ENCODE results near the gene RDH11. TPM values are rescaled to one million over a fixed set of nuclear protein-coding genes. Genes with fewer than 3 reads are reported as not detected.
A peak's percentile ranks its signal among the peaks of the same experiment; 100 is the strongest.

Gene RDH11
- polyA plus RNA-seq, 1 donor (not counting 4 experiments of a cell fraction or from before 2014, with no cell fraction given): 202 TPM

- DNase-seq (ENCODE audit: low read depth, low spot score) (no peak), FAIRE-seq (no peak)
- Histone ChIP-seq H2AFZ (ENCODE audit: control insufficient read depth, low read length) (no peak overlapping the region), H3K9ac (ENCODE audit: control insufficient read depth, extremely low read depth, insufficient read depth, low read length) (no peak overlapping the region), H3K9me3 (ENCODE audit: control insufficient read depth, low read depth, low read length) (no peaks in the 10 kb centered on the region), H3K27ac (ENCODE audit: control insufficient read depth, insufficient read depth, low read length) (no peak overlapping the region), H3K36me3 (ENCODE audit: control insufficient read depth in 2 of 2, extremely low read depth in 1 of 2, insufficient read depth in 2 of 2, low read length in 2 of 2) (peaks cover 15 to 41% of the 10 kb centered on the region in 2 experiments), H4K20me1 (ENCODE audit: control insufficient read depth, extremely low read depth, insufficient read depth, low read length) (no peaks in the 10 kb centered on the region), H3K79me2 (ENCODE audit: control insufficient read depth, insufficient read depth, low read length) (no peaks in the 10 kb centered on the region), H3K4me2 (ENCODE audit: control insufficient read depth, extremely low read depth, insufficient read depth, low read depth, low read length) (no peak overlapping the region), H3K27me3 (ENCODE audit: control insufficient read depth, extremely low read depth, insufficient read depth, low read length) (no peaks in the 10 kb centered on the region), H3K4me3 (ENCODE audit: control insufficient read depth in 2 of 3, extremely low read depth in 1 of 3, insufficient read depth in 2 of 3, low read depth in 1 of 3, low read length in 3 of 3) (no peak overlapping the region), H3K9me1 (ENCODE audit: control insufficient read depth, extremely low read depth, insufficient read depth, low read length) (no peaks in the 10 kb centered on the region), H3K4me1 (ENCODE audit: control insufficient read depth, extremely low read depth, insufficient read depth, low read length) (peaks cover 15% of the 10 kb centered on the region)
- dilution Hi-C loops (cut with MboI; ENCODE audit: extremely low pct_ligation_motif_present, low sequenced_read_pairs): no loop called here
- no peak for TF ChIP-seq EZH2 (IDR thresholded peaks at IDR 0.05; ENCODE audit: low read length)
- TF ChIP-seq, protein P1, sequence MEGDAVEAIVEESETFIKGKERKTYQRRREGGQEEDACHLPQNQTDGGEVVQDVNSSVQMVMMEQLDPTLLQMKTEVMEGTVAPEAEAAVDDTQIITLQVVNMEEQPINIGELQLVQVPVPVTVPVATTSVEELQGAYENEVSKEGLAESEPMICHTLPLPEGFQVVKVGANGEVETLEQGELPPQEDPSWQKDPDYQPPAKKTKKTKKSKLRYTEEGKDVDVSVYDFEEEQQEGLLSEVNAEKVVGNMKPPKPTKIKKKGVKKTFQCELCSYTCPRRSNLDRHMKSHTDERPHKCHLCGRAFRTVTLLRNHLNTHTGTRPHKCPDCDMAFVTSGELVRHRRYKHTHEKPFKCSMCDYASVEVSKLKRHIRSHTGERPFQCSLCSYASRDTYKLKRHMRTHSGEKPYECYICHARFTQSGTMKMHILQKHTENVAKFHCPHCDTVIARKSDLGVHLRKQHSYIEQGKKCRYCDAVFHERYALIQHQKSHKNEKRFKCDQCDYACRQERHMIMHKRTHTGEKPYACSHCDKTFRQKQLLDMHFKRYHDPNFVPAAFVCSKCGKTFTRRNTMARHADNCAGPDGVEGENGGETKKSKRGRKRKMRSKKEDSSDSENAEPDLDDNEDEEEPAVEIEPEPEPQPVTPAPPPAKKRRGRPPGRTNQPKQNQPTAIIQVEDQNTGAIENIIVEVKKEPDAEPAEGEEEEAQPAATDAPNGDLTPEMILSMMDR (optimal IDR thresholded peaks at IDR 0.05 in 1 of 3, IDR thresholded peaks at IDR 0.05 in 1 of 3, conservative IDR thresholded peaks at IDR 0.05 in 1 of 3; ENCODE audit: extremely low read depth in 1 of 3, insufficient read depth in 2 of 3, low read length in 3 of 3): no peak
Observed at GRCh38 chr14:67652189-67652588, 43.4 kb downstream of the RDH11 start.

DNA sequence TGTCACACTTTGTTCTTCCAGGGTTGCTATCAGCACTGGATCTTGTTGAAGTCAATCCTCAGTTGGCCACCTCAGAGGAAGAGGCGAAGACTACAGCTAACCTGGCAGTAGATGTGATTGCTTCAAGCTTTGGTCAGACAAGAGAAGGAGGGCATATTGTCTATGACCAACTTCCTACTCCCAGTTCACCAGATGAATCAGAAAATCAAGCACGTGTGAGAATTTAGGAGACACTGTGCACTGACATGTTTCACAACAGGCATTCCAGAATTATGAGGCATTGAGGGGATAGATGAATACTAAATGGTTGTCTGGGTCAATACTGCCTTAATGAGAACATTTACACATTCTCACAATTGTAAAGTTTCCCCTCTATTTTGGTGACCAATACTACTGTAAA lies 44.9 kb downstream of the RDH11 start:
- no peak overlapping the region for H3K4me3 ChIP-seq (ENCODE audit: control insufficient read depth in 2 of 3, extremely low read depth in 1 of 3, insufficient read depth in 2 of 3, low read depth in 1 of 3, low read length in 3 of 3)
- no peaks in the 10 kb centered on the region for H3K9me1 ChIP-seq (ENCODE audit: control insufficient read depth, extremely low read depth, insufficient read depth, low read length)
- peaks cover 15% of the 10 kb centered on the region for H3K4me1 ChIP-seq (ENCODE audit: control insufficient read depth, extremely low read depth, insufficient read depth, low read length)
- no peak overlapping the region for H2AFZ ChIP-seq (ENCODE audit: control insufficient read depth, low read length)
- no peaks in the 10 kb centered on the region for H3K27me3 ChIP-seq (ENCODE audit: control insufficient read depth, extremely low read depth, insufficient read depth, low read length)
- H4K20me1 ChIP-seq (ENCODE audit: control insufficient read depth, extremely low read depth, insufficient read depth, low read length): no peaks in the 10 kb centered on the region
- H3K4me2 ChIP-seq (ENCODE audit: control insufficient read depth, extremely low read depth, insufficient read depth, low read depth, low read length): peak overlapping the region; percentile 39
- peak overlapping the region; percentile 69 for H3K27ac ChIP-seq (ENCODE audit: control insufficient read depth, insufficient read depth, low read length)
- DNase-seq (ENCODE audit: low read depth, low spot score) (peak; percentile 11), FAIRE-seq (peak; percentile 87)
- TF ChIP-seq, protein P1 (optimal IDR thresholded peaks at IDR 0.05 in 1 of 3, IDR thresholded peaks at IDR 0.05 in 1 of 3, conservative IDR thresholded peaks at IDR 0.05 in 1 of 3; ENCODE audit: extremely low read depth in 1 of 3, insufficient read depth in 2 of 3, low read length in 3 of 3): no peak
- TF ChIP-seq EZH2 (IDR thresholded peaks at IDR 0.05; ENCODE audit: low read length): no peak
- dilution Hi-C loops (cut with MboI; ENCODE audit: extremely low pct_ligation_motif_present, low sequenced_read_pairs): no loop called here
- no peaks in the 10 kb centered on the region for H3K9me3 ChIP-seq (ENCODE audit: control insufficient read depth, low read depth, low read length)
- H3K9ac ChIP-seq (ENCODE audit: control insufficient read depth, extremely low read depth, insufficient read depth, low read length): no peak overlapping the region
- peaks cover 11 to 44% of the 10 kb centered on the region in 2 experiments for H3K36me3 ChIP-seq (ENCODE audit: control insufficient read depth in 2 of 2, extremely low read depth in 1 of 2, insufficient read depth in 2 of 2, low read length in 2 of 2)
- no peaks in the 10 kb centered on the region for H3K79me2 ChIP-seq (ENCODE audit: control insufficient read depth, insufficient read depth, low read length)
